ENCODE data around the gene GABRB1.

Gene GABRB1

DNA sequence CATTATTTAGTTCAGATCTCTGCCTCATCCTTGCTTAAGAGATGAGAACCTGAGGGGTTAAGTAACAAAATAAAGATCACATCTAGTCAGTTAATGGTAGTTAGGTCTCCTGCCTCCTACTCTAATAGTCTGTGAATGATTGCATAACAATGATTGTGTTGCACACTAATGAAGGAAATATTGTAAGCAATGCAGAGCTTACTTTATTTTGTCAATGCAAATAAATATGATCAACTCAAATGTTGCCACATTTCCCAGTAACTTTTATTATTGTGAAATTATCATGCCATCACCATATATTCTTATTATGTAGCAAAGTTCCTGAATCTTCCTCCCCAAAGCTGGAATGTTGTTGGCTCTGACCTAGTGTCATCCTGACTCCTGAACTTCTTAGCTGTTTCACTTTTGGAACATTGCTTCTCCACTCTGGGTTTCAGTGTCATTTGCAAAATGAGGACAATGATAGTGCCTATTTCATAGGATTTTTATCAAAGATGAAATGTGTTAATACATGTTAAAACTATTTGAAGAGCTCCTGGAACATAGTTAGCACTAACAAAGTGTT is 20.9 kb upstream of the GABRB1 start:
- no peaks in the 10 kb centered on the region for H3K27me3 ChIP-seq
- H3K9me3 ChIP-seq = no peaks in the 10 kb centered on the region
- H3K4me2 ChIP-seq = peak overlapping the region; percentile 23; the same call in 1 of the 2 replicates
- no peak overlapping the region for H3K27ac ChIP-seq
- no peaks in the 10 kb centered on the region for H4K20me1 ChIP-seq
- H3K4me3 ChIP-seq = no peak overlapping the region
- no peak overlapping the region for H3K9ac ChIP-seq
- H3K4me1 ChIP-seq = no peaks in the 10 kb centered on the region
- TF ChIP-seq Cebpa-rat (IDR thresholded peaks at IDR 0.05) = no peak
- H3K36me3 ChIP-seq = no peaks in the 10 kb centered on the region

DNA sequence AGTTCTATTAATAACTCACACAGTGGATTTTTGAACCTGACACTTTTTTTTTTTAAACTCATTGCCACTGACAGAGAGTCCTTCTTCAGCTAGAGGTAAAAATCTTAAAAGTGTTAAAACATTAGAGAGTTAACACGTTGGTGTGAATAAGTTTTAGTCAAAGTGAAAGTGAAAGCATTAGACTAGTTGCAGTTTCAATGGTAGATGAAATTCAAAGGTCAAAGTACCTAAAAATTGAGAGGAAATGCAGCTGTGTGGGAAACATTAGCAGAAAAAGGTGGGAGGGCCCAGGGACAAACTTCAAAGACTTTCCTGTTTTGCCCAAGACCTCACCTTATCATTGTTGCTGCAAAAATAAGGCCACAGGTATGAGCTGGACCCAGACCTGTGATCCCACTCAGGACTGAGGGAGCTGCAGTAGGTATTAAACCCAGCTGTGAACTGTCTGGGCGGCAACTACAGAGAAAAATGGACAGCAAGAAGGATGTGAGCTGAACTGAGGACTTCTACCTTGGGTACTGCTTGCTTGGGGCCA is 20.4 kb upstream of the GABRB1 start:
- H3K9me3 ChIP-seq = no peaks in the 10 kb centered on the region
- H3K9ac ChIP-seq = no peak overlapping the region
- H3K4me1 ChIP-seq = no peaks in the 10 kb centered on the region
- TF ChIP-seq Cebpa-rat (IDR thresholded peaks at IDR 0.05) = no peak
- H3K4me3 ChIP-seq = no peak overlapping the region
- H3K4me2 ChIP-seq = peak overlapping the region; percentile 23; the same call in 1 of the 2 replicates
- H4K20me1 ChIP-seq = no peaks in the 10 kb centered on the region
- no peaks in the 10 kb centered on the region for H3K27me3 ChIP-seq
- no peaks in the 10 kb centered on the region for H3K36me3 ChIP-seq
- H3K27ac ChIP-seq = no peak overlapping the region

DNA sequence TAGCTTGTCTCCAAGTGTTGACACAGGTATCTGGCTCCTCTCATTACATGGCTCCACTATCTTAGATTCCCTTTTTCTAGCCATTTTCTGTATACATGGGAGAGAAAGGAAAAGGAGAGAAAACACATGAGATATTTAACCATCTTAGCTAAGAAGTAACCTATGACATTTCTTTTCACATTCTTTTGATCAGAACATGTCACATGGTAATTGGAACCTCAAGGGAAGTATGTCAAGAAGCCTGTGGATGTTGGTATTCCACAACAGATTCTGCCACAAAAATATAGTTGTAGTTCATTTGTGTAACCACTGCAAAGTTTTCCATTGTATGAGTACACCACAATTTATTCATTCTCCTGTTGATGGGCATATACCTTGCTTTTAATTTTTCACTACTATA is 18.7 kb upstream of the GABRB1 start:
- H3K4me1 ChIP-seq = no peaks in the 10 kb centered on the region
- no peaks in the 10 kb centered on the region for H3K36me3 ChIP-seq

DNA sequence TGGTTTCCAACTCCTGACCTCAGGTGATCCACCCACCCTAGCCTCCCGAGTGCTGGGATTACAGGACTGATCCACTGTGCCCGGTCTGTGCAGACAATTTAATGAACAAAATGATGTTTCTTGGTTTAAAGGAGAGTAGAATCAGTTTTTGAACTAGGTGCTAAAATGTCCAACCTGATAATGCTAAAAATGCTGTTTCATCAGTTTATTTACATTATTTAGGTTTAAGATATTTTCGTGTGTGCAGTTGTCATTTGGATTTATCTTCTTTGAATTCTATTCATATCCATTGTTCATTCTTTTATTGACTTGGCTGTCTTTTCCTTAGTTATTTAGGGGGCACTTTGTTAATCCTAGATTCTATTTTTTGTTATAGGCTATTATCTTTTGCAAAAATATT is 18.0 kb upstream of the GABRB1 start:
- no peak overlapping the region for H3K4me2 ChIP-seq
- no peaks in the 10 kb centered on the region for H4K20me1 ChIP-seq
- no peak overlapping the region for H3K9ac ChIP-seq
- no peaks in the 10 kb centered on the region for H3K36me3 ChIP-seq
- H3K9me3 ChIP-seq = no peaks in the 10 kb centered on the region
- TF ChIP-seq Cebpa-rat (IDR thresholded peaks at IDR 0.05) = no peak
- no peak overlapping the region for H3K4me3 ChIP-seq
- H3K27ac ChIP-seq = no peak overlapping the region
- no peaks in the 10 kb centered on the region for H3K27me3 ChIP-seq
- no peaks in the 10 kb centered on the region for H3K4me1 ChIP-seq

More for the DNA sequence above, 18.7 kb upstream of the GABRB1 start:
- H3K9me3 ChIP-seq = no peaks in the 10 kb centered on the region
- no peak overlapping the region for H3K9ac ChIP-seq
- no peaks in the 10 kb centered on the region for H3K27me3 ChIP-seq
- no peak overlapping the region for H3K4me3 ChIP-seq
- H3K27ac ChIP-seq = no peak overlapping the region
- TF ChIP-seq Cebpa-rat (IDR thresholded peaks at IDR 0.05) = no peak
- H4K20me1 ChIP-seq = no peaks in the 10 kb centered on the region
- H3K4me2 ChIP-seq = no peak overlapping the region

DNA sequence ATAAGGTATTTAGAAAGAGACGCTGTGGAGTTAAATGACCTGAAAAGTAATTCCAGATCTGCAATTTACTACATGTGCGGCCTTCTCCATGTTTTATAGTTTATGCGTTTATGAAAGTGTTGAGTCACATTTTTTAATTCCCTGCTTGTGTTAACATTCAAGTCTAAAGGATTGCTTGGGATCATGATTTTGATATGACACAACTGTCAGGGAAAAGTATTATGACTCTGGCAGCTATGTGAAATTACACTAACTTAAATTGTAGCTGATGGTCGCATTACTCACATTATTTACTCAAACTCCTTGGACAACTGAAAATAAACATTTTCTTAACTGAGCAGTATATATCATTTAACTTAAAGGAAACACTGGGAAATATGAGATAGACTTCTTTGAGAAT is 14.3 kb upstream of the GABRB1 start:
- H3K27ac ChIP-seq = no peak overlapping the region
- no peak overlapping the region for H3K9ac ChIP-seq
- H3K4me1 ChIP-seq = no peaks in the 10 kb centered on the region
- no peaks in the 10 kb centered on the region for H3K36me3 ChIP-seq
- no peak overlapping the region for H3K4me3 ChIP-seq
- H3K9me3 ChIP-seq = no peaks in the 10 kb centered on the region
- H3K27me3 ChIP-seq = no peaks in the 10 kb centered on the region
- H4K20me1 ChIP-seq = no peaks in the 10 kb centered on the region
- no peak overlapping the region for H3K4me2 ChIP-seq
- TF ChIP-seq Cebpa-rat (IDR thresholded peaks at IDR 0.05) = no peak

- Histone ChIP-seq H3K36me3 (no peaks in the 10 kb centered on the region), H3K27ac (no peak overlapping the region), H3K27me3 (no peaks in the 10 kb centered on the region), H4K20me1 (no peaks in the 10 kb centered on the region), H3K4me3 (no peak overlapping the region), H3K9ac (no peak overlapping the region), H3K4me1 (no peaks in the 10 kb centered on the region), H3K9me3 (no peaks in the 10 kb centered on the region), H3K4me2 (no peak overlapping the region)
- TF ChIP-seq Cebpa-rat (IDR thresholded peaks at IDR 0.05) = no peak
Measured at GRCh38 chr4:47017494-47017893, 13.9 kb upstream of the GABRB1 start.

DNA sequence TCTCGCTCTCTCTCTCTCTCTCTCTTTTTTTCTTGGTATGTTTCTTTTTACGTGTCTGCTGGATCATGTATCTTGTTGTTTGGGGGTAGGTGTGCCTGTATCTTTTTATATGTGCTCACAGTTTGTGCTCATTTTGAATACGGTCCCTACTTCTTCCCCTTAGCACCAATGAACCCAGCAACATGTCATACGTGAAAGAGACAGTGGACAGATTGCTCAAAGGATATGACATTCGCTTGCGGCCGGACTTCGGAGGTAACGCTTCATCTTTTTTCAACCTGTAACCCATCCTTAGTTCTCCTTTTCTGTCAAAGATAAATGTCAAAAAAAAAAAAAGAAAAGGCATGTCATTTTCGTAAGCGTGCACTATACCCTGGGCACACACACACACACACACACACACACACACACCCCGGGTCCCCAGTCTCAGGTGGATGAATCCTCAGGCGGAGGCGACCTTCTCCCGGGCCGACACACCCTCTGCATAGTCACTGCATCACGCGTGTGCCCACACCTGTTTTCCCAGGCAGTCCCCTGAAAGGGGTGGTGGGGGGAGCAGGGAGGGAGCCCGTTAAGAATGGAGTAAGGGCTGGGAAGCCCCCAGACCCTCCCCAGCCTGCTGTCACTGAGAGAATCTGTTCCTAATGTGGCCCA is 511 bp downstream of the GABRB1 start:
- Histone ChIP-seq H3K36me3 (no peaks in the 10 kb centered on the region), H3K9me3 (no peaks in the 10 kb centered on the region), H4K20me1 (no peaks in the 10 kb centered on the region), H3K4me2 (no peak overlapping the region), H3K27ac (no peak overlapping the region), H3K9ac (no peak overlapping the region), H3K4me1 (no peaks in the 10 kb centered on the region), H3K4me3 (no peak overlapping the region), H3K27me3 (no peaks in the 10 kb centered on the region)
- no peak for TF ChIP-seq Cebpa-rat (IDR thresholded peaks at IDR 0.05)

GRCh38 chr4:47032405-47033106 is 1.2 kb downstream of the GABRB1 start:
- Histone ChIP-seq H3K9me3 (no peaks in the 10 kb centered on the region), H3K4me2 (no peak overlapping the region), H3K27me3 (no peaks in the 10 kb centered on the region), H3K9ac (no peak overlapping the region), H4K20me1 (no peaks in the 10 kb centered on the region), H3K27ac (no peak overlapping the region), H3K4me3 (no peak overlapping the region), H3K36me3 (no peaks in the 10 kb centered on the region), H3K4me1 (no peaks in the 10 kb centered on the region)
- TF ChIP-seq Cebpa-rat (IDR thresholded peaks at IDR 0.05) = no peak

- Histone ChIP-seq H3K4me3 (no peak overlapping the region), H3K9me3 (no peaks in the 10 kb centered on the region), H3K9ac (no peak overlapping the region), H3K4me2 (no peak overlapping the region), H3K4me1 (no peaks in the 10 kb centered on the region), H3K27ac (no peak overlapping the region), H4K20me1 (no peaks in the 10 kb centered on the region), H3K36me3 (no peaks in the 10 kb centered on the region), H3K27me3 (no peaks in the 10 kb centered on the region)
- TF ChIP-seq Cebpa-rat (IDR thresholded peaks at IDR 0.05) = no peak
Measured at GRCh38 chr4:47038263-47038662, 6.9 kb downstream of the GABRB1 start.

GRCh38 chr4:47040828-47041227 is 9.5 kb downstream of the GABRB1 start:
- Histone ChIP-seq H3K4me3 (no peak overlapping the region), H3K27me3 (no peaks in the 10 kb centered on the region), H4K20me1 (no peaks in the 10 kb centered on the region), H3K4me2 (no peak overlapping the region), H3K36me3 (no peaks in the 10 kb centered on the region), H3K27ac (no peak overlapping the region), H3K9me3 (no peaks in the 10 kb centered on the region), H3K4me1 (no peaks in the 10 kb centered on the region), H3K9ac (no peak overlapping the region)
- TF ChIP-seq Cebpa-rat (IDR thresholded peaks at IDR 0.05) = no peak
